Medulla oblongata (tissue), 1 donor: ENCODE results near the gene DUSP15.

Source experiments
- DNase-seq: peaks from one replicate; pipeline ENCODE4 v3.0.0-alpha.2; 2015; ENCODE audit errors: extremely low spot score

The DUSP15 gene

DNA sequence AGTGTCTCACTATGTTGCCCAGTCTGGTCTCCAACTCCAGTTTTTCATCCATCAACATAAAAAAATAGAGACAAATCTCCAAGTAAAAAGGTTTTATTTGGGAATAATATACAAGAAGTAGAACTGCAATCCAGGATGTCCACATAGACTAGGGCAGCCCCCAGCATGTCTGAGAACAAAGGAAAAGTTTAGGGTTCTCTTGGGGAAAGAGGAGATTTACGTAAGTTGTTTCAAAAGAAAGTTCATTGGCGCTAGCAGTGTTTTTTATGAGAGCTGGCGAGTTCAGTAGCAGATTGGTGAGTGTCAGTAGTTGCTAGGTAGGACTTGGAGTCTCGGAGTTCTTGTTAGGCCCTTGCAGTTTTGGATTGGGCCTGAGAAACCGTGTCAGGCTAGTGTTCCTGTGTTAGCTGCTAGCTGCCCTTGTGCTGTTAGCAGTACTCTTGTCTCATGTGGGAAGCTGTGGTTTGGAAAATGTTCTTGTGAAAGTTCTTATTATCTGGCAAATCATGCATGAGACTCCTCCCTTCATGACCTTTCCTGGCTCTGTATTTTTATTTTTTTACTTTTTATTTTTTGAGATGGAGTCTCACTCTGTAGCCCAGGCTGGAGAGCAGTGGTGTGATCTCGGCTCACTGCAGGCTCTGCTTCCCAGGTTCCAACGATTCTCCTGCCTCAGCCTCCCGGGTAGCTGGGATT is 24.8 kb upstream of the DUSP15 start:
- peak; percentile 93 for DNase-seq

DNA sequence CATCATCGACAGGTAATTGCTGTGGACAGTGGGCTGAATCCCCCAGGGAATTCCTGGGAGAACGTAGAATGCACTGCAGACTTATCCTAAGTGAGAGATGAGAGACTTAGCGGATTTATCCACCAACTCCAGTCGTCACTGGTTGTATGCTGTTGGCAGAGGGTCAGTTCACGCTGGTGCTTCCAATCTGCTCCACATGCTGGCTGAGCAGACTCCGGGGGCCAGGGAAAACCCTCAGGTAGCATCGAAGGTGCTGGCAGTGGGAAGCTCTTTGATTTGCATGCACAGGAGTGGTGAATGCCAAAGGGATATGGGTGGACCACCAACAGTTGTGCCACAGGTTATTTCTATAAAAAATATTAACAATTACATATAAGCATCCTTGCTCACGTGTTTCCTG is 20.3 kb upstream of the DUSP15 start:
- DNase-seq = no peak

DNA sequence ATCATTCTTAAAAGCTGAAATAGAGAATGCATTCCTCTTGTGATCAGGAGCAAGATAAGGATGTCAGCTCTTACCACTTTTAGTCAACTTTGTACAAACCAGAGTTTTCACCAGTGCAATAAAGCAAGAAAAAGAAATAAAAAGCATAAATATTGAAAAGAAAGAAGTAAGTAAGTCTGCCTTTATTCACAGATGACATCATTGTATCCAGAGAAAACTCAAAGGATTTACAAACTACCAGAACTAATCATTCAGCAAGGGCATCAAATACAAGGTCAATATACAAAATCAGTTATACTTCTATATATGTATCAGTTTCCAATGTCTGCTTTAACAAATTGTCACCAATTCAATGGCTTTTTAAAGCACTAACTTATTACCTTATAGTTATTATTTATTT is 13.5 kb upstream of the DUSP15 start:
- no peak for DNase-seq

- DNase-seq = no peak
These were observed 11.6 kb upstream of the DUSP15 start for GRCh38 chr20:31881945-31882344.

DNA sequence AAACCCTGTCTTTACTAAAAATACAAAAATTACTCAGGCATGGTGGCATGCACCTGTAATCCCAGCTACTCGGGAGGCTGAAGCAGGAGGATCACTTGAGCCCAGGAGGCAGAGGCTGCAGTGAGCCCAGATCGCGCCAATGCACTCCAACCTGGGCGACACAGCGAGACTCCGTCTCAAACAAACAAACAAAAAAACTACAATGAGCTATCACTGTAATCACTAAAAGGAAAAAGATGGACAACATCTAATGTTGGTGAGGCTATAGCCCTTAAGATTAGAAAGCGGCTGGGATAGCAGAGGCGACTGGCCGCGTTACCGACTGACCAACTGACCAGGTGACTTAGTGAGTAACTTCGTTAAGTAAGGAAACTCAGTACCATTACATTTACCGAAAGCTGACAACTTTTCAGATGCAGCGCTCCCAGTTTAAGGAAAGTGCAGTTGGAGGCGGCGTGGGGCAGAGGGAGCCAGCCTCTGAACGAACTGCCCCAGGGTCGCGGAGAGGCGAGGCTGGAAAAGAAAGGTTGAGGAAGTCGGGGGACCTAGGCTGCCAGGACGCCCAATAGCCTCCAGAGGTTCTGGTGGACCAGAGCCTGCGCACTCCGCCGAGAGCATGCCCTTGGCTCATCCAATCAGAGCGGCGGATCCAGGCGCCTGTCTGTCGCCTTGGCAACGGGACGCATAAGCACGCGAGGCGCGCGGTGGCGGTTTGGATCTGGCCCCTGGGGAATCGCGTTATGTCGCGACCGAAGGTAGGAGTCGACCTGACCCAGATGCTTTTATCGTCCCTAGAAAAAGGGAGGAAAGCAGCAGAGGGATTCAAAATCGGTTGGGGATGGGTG is 9.0 kb upstream of the DUSP15 start:
- DNase-seq = peak; percentile 96

- no peak for DNase-seq
These were observed 7.4 kb upstream of the DUSP15 start for GRCh38 chr20:31877684-31878083.

- DNase-seq = no peak
These were observed 5.3 kb upstream of the DUSP15 start for GRCh38 chr20:31875671-31876070.

DNA sequence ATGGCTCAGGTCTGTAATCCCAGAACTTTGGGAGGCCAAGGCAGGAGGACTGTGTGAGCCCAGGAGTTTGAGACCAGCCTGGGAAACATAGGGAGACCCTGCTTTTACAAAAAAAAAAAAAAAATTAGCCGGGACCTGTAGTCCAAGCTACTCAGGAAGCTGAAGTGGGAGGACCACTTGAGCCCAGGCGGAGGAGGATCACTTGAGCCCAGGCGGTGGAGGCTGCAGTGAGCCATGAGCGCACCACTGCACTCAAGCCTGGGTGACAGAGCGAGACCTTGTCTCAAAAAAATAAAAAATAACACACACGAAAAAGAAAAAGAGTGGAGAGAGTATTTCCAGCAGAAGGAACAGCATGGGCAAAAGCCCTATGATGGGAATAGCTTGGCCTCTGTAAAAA is 2.1 kb upstream of the DUSP15 start:
- no peak for DNase-seq

DNA sequence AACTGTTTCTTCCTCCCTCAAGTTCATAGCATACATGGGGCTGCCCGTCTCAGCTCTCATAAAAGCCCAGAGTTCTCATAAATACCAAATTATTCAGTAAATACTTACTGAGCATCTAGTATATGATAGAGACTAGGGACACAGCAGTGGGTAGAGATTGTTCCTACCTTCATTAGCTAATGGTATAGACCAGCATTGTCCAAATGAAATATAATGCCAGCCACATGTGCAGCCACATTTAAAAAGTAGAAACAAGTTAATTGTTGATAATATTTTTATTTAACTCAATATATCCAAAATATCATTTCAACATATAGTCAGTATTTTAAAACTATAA is 1.3 kb upstream of the DUSP15 start:
- no peak for DNase-seq

DNA sequence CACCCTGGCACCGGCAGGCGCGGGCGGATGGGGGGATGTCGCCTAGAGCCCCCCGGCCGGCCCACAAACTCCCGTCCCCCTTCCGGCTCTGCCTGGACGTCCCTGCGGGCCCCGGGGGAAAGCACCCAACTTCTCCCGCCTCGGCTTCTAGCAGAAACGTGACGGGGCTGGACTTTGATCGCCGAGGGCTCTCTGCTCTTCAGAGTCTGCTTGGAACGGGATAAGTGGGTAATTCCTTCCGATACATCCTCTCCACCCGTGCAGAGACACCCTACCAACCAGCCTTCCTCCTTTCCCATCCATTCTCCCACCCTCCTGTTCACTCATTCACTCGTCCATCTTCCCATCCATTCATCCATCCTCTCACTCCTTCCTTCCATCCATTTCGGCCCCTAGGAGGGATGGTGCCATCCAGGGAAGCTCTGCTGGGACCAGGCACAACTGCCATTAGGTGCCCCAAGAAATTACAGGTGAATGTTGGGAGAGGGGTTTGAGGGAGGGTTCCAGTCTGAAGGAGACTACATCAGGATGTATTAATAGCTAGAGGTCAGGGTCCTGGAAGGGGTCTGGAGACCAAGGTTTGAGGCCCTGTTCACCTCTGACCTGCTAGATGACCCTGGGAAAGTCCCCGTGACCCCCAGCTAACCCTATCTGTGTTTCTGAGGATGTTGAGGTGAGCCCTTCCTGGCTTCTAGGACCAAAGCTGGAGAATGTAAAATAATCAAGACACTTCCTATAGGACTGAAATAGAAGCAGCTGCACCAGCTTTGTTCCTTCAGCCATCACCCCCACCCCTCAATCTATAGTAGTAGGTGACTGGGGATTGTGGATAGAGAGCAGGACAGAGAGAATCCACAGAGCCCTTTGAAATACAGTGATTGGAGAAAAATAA is 645 bp upstream of the DUSP15 start:
- DNase-seq = peak; percentile 37

DNA sequence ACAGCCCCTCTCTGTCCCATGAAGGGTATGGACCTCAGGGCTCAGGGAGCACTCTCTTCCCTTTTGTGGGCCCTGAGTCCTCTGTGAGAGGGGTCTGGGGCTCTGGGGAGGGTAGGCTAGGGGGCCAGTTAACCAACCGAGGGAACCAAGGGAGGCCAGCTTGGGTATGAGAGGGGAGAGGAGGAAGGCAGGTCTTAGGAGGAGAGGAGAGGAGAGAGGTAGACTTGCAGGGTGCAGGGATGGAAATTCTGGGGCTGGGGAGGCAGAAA is 720 bp downstream of the DUSP15 start:
- DNase-seq = no peak

GRCh38 chr20:31868853-31869672 is 1.3 kb downstream of the DUSP15 start:
- DNase-seq = peak; percentile 23

DNA sequence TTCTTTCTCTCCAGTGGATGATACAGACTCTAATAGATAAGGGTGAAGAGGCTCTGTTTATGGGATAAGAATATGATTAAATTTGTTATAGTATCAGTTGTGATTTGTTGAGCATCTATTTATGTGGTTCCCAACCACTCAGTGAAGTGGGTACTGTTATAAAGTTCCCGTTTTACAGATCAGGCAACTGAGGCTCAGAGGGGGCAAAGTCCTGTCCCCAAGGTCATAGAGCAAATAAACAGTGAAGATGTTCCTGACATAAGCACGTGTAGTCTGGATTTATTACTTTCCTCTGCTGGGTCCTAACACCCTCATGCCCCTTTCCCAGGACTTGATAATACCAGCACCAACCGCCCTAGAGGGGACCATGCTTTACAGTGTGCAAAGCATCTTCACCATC is 4.1 kb downstream of the DUSP15 start:
- DNase-seq = no peak

DNA sequence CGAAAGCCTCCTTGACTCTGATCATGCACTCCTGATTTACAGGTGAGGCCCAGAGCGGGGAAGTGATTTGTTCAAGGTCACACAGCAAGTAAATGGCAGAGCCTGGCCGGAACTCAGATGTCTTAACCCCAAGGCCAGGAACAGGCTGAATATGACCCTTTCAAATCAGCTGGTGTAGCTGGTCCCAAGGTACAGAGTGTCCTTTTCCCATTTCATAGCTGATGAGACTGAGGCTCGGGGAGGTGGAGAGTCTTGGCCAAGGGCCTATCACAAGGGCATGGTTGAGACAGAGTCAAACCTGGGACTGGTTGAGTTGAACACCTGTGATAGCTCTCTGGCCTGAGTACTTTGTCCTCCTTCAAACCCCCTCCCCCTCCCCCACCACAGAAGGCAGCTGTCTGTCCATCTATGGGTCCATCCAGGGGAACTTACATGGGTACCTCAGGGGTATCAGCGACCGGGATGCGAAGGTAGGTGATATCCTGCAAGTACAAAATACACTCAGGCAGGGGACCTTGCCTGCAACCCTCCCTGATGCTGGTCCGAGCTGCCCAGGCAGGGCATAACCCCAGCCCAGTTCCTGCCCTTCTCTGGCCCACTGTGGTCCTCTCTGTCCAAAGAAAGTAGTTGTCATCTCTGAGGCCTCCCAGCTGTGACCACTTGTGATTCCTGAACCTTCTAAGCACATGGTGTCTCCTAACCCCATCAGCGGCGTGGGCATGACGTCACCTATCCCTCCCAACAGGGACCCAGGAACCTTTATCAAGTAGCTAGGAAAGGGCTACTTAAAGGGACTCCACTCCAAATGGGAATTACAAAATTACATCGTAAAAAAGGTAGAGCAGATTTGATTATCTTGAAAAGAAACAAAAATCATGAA is 5.6 kb downstream of the DUSP15 start:
- DNase-seq = no peak

DNA sequence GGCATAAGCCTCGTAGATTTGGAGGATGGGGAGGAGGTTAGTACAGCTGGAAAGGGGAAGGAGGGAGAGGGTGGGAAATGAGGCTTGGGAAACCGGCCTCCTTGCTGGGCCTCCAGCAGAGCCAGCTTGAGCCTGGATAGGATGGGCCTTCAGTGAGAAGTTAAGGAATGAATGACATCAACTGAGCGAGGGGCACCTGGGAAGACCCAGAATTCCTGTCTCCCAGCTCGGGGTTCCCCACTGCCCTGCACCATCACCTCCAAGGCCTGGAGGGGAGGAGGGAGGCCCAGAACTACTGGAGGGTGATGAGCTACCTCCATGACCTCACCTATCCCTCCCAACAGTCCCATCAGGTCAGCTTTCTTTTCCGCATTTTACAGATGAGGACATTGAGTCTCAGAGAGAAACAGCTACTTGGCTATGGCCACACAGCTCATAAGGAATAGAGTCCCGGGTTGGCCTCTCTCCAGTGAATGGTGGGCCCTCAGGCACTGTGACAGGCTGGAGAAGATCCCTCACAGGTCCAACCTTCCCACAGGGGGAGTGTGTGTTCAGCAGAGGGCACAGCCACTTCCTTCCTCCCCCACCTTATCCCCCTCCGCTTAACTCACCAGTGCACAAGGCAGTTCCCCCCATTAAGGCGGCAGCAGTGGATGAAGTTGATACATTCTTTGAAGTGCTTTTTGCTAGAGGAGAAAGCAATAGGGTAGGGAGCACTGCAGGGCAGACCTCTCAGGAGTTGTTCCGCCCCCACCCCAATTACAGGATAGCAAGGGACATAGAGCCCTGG is 6.8 kb downstream of the DUSP15 start:
- no peak for DNase-seq

DNA sequence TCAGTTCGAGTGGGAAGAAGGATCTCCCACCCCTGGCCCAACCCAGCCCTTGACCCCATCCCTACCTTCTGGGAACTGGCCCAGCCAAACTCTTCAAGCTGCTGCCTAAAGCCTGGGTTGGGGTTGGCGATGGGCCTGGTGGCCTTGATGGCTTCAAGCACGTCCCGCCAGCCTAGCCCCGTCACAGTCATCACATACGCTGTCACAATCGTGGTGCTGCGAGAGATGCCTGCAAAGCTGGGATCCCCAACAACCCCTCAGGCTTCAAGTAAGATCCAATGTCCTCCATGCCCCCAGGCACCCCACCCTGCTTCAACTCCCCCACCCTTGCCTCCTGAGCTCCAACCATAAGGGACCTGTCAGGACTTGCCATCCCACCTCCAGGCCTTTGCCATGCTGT is 7.8 kb downstream of the DUSP15 start:
- no peak for DNase-seq

DNA sequence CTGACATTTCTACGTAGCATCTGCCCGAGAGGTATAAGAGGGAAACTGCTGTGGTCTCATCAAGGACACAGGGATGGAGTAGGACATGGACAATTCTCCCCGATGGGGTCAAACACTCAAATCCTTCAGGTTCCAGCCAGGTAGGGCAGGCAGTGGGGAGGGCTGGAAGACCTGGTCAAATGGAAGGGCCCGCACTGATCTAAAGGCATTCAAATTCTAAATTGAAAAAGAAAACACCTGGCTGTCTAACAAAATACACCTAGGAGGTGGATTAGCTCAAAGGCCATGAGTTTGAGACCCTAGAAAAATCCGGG is 8.2 kb downstream of the DUSP15 start:
- no peak for DNase-seq

DNA sequence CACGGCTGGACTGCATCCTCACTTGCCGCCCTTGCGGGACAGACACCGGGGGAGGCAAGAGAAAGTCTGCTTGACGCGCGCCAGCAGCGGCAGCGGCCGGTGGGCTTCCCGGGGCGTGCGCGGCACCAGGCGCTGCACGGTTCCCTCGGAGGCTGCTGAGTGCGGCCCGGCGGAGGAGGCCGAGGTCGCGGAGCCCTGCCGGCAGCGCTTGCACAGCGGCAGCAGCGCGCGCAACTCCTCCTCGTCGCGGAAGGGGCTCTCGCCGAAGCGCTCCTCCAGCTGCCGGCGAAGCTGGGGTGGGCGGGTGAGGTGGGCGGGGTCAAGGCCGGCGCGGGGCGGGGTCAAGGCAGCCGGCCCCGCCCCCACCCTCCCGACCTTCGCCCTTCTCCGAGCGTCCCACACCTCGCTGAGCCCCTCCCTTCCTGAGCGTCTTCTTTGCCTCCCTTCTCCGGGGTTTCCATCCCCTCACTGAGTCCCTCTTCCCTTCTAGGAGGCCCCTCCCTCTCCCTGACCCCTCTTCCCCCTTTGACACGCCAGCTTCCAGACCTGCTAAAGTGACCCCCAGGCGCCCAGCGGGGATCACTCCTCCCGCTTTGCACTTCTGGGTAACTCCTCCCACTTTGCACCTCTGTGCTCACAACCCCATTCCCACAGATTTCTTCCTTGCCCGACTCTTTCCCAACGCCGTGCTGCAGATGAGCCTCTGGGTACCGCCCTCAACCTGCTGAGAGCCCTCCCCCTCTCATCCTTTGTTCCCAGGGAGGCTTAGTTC is 8.8 kb downstream of the DUSP15 start:
- DNase-seq = peak; percentile 16

DNA sequence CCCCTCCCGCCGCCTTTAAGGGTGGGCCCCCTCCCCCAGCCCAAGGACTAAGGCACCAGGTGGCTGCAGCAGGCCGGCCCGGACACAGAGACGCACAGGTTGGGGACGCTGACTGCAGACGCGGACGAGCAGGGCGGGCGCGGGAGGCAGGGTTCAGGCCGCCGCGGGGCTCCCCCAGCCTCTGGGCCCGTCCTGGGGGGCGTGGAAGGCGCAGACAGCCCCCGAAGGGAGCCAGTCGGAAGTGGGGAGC is 9.3 kb downstream of the DUSP15 start:
- DNase-seq = no peak
